ENCODE results near the gene ZNF792. TPM values are rescaled to one million over a fixed set of nuclear protein-coding genes. Genes with fewer than 3 reads are reported as not detected.
"Not testable (repeated sequence)": the region's sequence is repeated elsewhere in the genome, so short reads cannot be mapped to it uniquely, and the experiment has no call there.

The ZNF792 gene
- total RNA-seq, 1 donor from 2014 or later, result 7.0 TPM

- peaks cover 12% of the 10 kb centered on the region for H3K27me3 Mint-ChIP-seq (ENCODE audit: insufficient read depth, low read depth)
- TF ChIP-seq CTCF (IDR thresholded peaks at IDR 0.05) (no peak), EZH2phosphoT487 (IDR thresholded peaks at IDR 0.05) (no peak), EZH2 (IDR thresholded peaks at IDR 0.05) (no peak)
- H3K36me3 ChIP-seq, result no peaks in the 10 kb centered on the region
- peak overlapping the region; percentile 86 for H3K4me3 ChIP-seq
- H3K36me3 Mint-ChIP-seq, result no peaks in the 10 kb centered on the region
- peaks cover 57% of the 10 kb centered on the region for H3K79me2 ChIP-seq (ENCODE audit: low read depth)
- H3K27ac ChIP-seq, result peak overlapping the region; percentile 94
- no peaks in the 10 kb centered on the region for H3K9me3 ChIP-seq (ENCODE audit: low read depth)
- H3K27ac Mint-ChIP-seq, result no peak overlapping the region
- no peak overlapping the region for H2AFZ ChIP-seq (replicated peaks)
- H3K27me3 ChIP-seq, result no peaks in the 10 kb centered on the region
- H3K4me1 ChIP-seq, result peaks cover 12% of the 10 kb centered on the region
- peaks cover 46% of the 10 kb centered on the region for H3K4me1 Mint-ChIP-seq
- peaks cover 32% of the 10 kb centered on the region for H3F3A ChIP-seq (ENCODE audit: low read depth)
- H3K4me3 Mint-ChIP-seq, result no peak overlapping the region
- H3K4me2 ChIP-seq, result peak overlapping the region; percentile 90
- H4K20me1 ChIP-seq (ENCODE audit: low read depth), result peaks cover 45% of the 10 kb centered on the region
- H3K9me3 Mint-ChIP-seq, result peaks cover 2% of the 10 kb centered on the region
- H3K9ac ChIP-seq, result peak overlapping the region; percentile 77
- DNase-seq (ENCODE audit: low spot score), result no peak
Measured at GRCh38 chr19:35000338-35000646, 36.3 kb upstream of the ZNF792 start.

DNA sequence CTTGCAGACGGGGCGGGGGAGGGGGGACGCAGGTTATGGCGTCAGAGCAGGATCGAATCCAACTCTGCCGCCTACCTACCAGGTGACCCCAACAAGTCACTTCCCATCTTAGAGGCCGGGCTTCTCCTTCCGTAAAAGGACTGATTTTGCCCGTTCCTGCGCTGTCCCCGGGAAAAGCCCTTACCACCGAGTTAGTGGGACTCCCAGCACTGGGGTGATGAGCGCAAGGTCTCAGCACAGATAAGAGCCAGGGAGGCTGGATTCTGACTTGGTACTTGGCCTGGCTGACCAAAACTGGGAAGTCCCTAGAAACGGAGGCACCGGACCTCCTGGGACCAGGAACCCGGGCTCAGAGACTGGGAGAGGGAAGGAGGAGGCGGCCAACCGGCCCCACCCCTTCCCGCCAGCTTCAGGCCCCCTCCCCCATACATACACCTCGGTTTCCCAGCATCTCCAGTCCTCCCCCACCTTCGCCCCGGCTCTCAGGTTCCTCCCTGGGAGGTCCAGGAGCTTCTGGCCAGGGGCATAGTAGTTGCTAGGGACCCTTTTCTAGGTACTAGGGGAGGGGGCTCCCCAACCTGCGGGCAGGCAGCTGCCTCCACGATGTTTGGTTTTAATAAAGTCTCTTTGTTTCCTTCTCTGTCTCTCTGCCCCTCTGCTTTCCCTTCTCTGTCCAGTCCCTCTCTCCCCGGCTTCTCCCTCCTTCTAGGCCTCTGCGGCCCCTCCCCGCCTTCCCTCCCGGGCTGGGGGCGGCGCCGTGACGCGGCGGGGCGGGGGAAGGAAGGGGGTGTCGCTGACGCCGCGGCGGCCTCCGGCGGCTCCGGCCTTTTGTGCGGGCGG, 35.7 kb upstream of the ZNF792 start, which contains the start of gene GRAMD1A:
Gene GRAMD1A, plus strand, starts transcription at position 826 of the 840 bp plus-strand sequence. CDS start 156 bp downstream, outside the sequence.
- H4K20me1 ChIP-seq (ENCODE audit: low read depth), result peaks cover 39% of the 10 kb centered on the region
- no peaks in the 10 kb centered on the region for H3K36me3 ChIP-seq
- H3K4me3 ChIP-seq, result peak within 1 kb of the TSS; percentile 86
- peak within 1 kb of the TSS; percentile 64 for H2AFZ ChIP-seq (replicated peaks)
- no peaks in the 10 kb centered on the region for H3K27me3 ChIP-seq
- peaks cover 12% of the 10 kb centered on the region for H3K4me1 ChIP-seq
- H3K9me3 ChIP-seq (ENCODE audit: low read depth), result no peaks in the 10 kb centered on the region
- Mint-ChIP-seq H3K36me3 (no peaks in the 10 kb centered on the region), H3K27me3 (ENCODE audit: insufficient read depth, low read depth) (peaks cover 11% of the 10 kb centered on the region), H3K9me3 (peaks cover 2% of the 10 kb centered on the region), H3K4me1 (peaks cover 46% of the 10 kb centered on the region), H3K27ac (peak within 1 kb of the TSS; percentile 79), H3K4me3 (peak within 1 kb of the TSS; percentile 98)
- peak; percentile 94 for DNase-seq (ENCODE audit: low spot score)
- peaks cover 32% of the 10 kb centered on the region for H3F3A ChIP-seq (ENCODE audit: low read depth)
- peak within 1 kb of the TSS; percentile 94 for H3K27ac ChIP-seq
- H3K79me2 ChIP-seq (ENCODE audit: low read depth), result peaks cover 51% of the 10 kb centered on the region
- H3K9ac ChIP-seq, result peak within 1 kb of the TSS; percentile 77
- TF ChIP-seq EZH2 (IDR thresholded peaks at IDR 0.05), result no peak
- TF ChIP-seq CTCF (IDR thresholded peaks at IDR 0.05), result no peak
- no peak for TF ChIP-seq EZH2phosphoT487 (IDR thresholded peaks at IDR 0.05)
- H3K4me2 ChIP-seq, result peak within 1 kb of the TSS; percentile 90

GRCh38 chr19:34998777-34999497, 34.9 kb upstream of the ZNF792 start:
- no peaks in the 10 kb centered on the region for H3K27me3 ChIP-seq
- H3K9ac ChIP-seq, result no peak overlapping the region

DNA sequence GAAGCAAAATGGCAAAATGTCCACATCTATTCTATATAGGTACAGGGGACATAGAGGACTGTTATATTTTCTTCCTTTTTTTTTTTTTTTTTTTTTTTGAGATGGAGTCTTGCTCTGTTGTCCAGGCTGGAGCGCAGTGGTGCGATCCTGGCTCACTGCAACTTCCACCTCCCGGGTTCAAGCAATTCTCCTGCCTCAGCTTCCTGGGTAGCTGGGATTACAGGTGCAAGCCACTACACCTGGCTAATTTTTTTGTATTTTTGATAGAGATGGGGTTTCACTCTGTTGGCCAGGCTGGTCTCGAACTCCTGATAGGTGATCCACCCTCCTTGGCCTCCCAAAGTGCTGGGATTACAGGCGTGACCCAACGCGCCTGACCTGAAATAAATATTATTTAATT, 34.2 kb upstream of the ZNF792 start:
- H3K9ac ChIP-seq; H3K27ac Mint-ChIP-seq; H3K27me3 ChIP-seq; H2AFZ ChIP-seq (replicated peaks); H3K9me3 Mint-ChIP-seq; H3K27me3 Mint-ChIP-seq (ENCODE audit: insufficient read depth, low read depth); H3K4me1 ChIP-seq; H3K27ac ChIP-seq; H3K36me3 ChIP-seq; H3K9me3 ChIP-seq (ENCODE audit: low read depth); H3K36me3 Mint-ChIP-seq; DNase-seq (ENCODE audit: low spot score); H3K4me2 ChIP-seq; H3K4me3 ChIP-seq: not testable (repeated sequence)
- Histone ChIP-seq H3F3A (ENCODE audit: low read depth) (peaks cover 32% of the 10 kb centered on the region), H3K79me2 (ENCODE audit: low read depth) (peaks cover 37% of the 10 kb centered on the region), H4K20me1 (ENCODE audit: low read depth) (peaks cover 24% of the 10 kb centered on the region)
- peaks cover 34% of the 10 kb centered on the region for H3K4me1 Mint-ChIP-seq
- H3K4me3 Mint-ChIP-seq, result peak overlapping the region; percentile 85

More at GRCh38 chr19:34998777-34999497, 34.9 kb upstream of the ZNF792 start:
- Histone ChIP-seq H3K9me3 (ENCODE audit: low read depth) (no peaks in the 10 kb centered on the region), H3K36me3 (no peaks in the 10 kb centered on the region), H4K20me1 (ENCODE audit: low read depth) (peaks cover 31% of the 10 kb centered on the region), H3K4me2 (peak overlapping the region; percentile 90), H3K27ac (no peak overlapping the region), H3K79me2 (ENCODE audit: low read depth) (peaks cover 44% of the 10 kb centered on the region), H3K4me3 (peak overlapping the region; percentile 86), H2AFZ (replicated peaks) (peak overlapping the region; percentile 64), H3F3A (ENCODE audit: low read depth) (peaks cover 32% of the 10 kb centered on the region), H3K4me1 (peaks cover 12% of the 10 kb centered on the region)
- H3K27me3 Mint-ChIP-seq (ENCODE audit: insufficient read depth, low read depth), result peaks cover 9% of the 10 kb centered on the region
- H3K27ac Mint-ChIP-seq, result peak overlapping the region; percentile 79
- TF ChIP-seq CTCF (IDR thresholded peaks at IDR 0.05) (no peak), EZH2phosphoT487 (IDR thresholded peaks at IDR 0.05) (no peak), EZH2 (IDR thresholded peaks at IDR 0.05) (no peak)
- peaks cover 7% of the 10 kb centered on the region for H3K9me3 Mint-ChIP-seq
- H3K36me3 Mint-ChIP-seq, result no peaks in the 10 kb centered on the region
- peak overlapping the region; percentile 85 for H3K4me3 Mint-ChIP-seq
- DNase-seq (ENCODE audit: low spot score), result no peak
- peaks cover 41% of the 10 kb centered on the region for H3K4me1 Mint-ChIP-seq

Measured in neural progenitor cell (in vitro differentiated cells).